ENCODE data around the gene WASL.

DNA sequence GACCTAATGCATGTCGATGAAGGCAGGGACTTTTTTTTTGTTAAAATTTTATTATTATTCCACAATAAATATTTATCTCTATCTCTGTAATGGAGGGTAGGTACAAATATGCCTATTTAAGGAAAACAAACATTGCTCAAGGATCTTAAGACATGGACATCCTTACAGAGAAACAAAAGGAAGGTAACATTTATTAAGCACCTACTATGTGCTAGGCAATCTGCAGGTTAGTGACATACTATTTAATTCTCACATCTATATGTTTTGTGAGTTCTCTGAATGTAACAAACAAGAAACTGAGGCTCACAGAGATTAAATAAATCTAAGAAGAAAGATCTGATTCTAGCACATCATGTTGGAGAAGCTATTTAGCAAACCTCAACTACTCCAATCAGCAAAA lies 61.1 kb downstream of the WASL start:
- TF ChIP-seq, protein P1, sequence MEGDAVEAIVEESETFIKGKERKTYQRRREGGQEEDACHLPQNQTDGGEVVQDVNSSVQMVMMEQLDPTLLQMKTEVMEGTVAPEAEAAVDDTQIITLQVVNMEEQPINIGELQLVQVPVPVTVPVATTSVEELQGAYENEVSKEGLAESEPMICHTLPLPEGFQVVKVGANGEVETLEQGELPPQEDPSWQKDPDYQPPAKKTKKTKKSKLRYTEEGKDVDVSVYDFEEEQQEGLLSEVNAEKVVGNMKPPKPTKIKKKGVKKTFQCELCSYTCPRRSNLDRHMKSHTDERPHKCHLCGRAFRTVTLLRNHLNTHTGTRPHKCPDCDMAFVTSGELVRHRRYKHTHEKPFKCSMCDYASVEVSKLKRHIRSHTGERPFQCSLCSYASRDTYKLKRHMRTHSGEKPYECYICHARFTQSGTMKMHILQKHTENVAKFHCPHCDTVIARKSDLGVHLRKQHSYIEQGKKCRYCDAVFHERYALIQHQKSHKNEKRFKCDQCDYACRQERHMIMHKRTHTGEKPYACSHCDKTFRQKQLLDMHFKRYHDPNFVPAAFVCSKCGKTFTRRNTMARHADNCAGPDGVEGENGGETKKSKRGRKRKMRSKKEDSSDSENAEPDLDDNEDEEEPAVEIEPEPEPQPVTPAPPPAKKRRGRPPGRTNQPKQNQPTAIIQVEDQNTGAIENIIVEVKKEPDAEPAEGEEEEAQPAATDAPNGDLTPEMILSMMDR (conservative IDR thresholded peaks at IDR 0.05; ENCODE audit: low read length) = no peak
- TF ChIP-seq EZH2phosphoT487 (IDR thresholded peaks at IDR 0.05; ENCODE audit: borderline replicate concordance, low read depth, low read length) = no peak
